ENCODE results near the gene TENT5C. TPM values are rescaled to one million over a fixed set of nuclear protein-coding genes. Genes with fewer than 3 reads are reported as not detected.
"Not testable (repeated sequence)": the region's sequence is repeated elsewhere in the genome, so short reads cannot be mapped to it uniquely, and the experiment has no call there.

TENT5C gene
- total RNA-seq, 1 experiment from 2014 or later: 19.8 TPM

GRCh38 chr1:117556976-117557375 is 48.9 kb upstream of the TENT5C start:
- no peak overlapping the region for H3K4me3 ChIP-seq (ENCODE audit: low read depth, low read length)
- H3K9me3 ChIP-seq: no peaks in the 10 kb centered on the region
- ChIA-PET CTCF (no interaction called here), POLR2A (no interaction called here)
- BruUV-seq (replicated peaks): no TSS peak
- no peaks in the 10 kb centered on the region for H3K36me3 Mint-ChIP-seq (ENCODE audit: insufficient read depth, unreplicated experiment)
- TF ChIP-seq CTCF (IDR thresholded peaks at IDR 0.05; ENCODE audit: insufficient read depth in 1 of 2, low read depth in 1 of 2, low read length in 1 of 2, severe bottlenecking in 1 of 2, unreplicated experiment in 1 of 2): no peak
- no peak for DNase-seq
- H3K4me3 Mint-ChIP-seq (ENCODE audit: unreplicated experiment): no peak overlapping the region
- H3K27me3 Mint-ChIP-seq (ENCODE audit: insufficient read depth, unreplicated experiment): no peaks in the 10 kb centered on the region
- intact Hi-C loops (cut with micrococcal nuclease; ENCODE audit: unreplicated experiment): no loop called here
- peaks cover 2% of the 10 kb centered on the region for H3K4me1 Mint-ChIP-seq (ENCODE audit: low read depth, unreplicated experiment)
- no peaks in the 10 kb centered on the region; the same call in 1 of the 2 replicates for H3K4me1 ChIP-seq
- no peak overlapping the region for H3K27ac Mint-ChIP-seq (ENCODE audit: unreplicated experiment)
- H3K36me3 ChIP-seq (ENCODE audit: control insufficient read depth, insufficient read depth, low read length): no peaks in the 10 kb centered on the region
- no peaks in the 10 kb centered on the region for H3K27me3 ChIP-seq (replicated peaks; ENCODE audit: control insufficient read depth, insufficient read depth, low read length)
- H3K9me3 Mint-ChIP-seq (ENCODE audit: unreplicated experiment): peaks cover 6% of the 10 kb centered on the region

GRCh38 chr1:117558451-117558850 is 47.4 kb upstream of the TENT5C start:
- CTCF ChIA-PET; DNase-seq; H3K4me3 Mint-ChIP-seq (ENCODE audit: unreplicated experiment): not testable (repeated sequence)

GRCh38 chr1:117559139-117559538 is 46.7 kb upstream of the TENT5C start:
- Histone ChIP-seq H3K4me3 (ENCODE audit: low read depth, low read length) (no peak overlapping the region), H3K36me3 (ENCODE audit: control insufficient read depth, insufficient read depth, low read length) (no peaks in the 10 kb centered on the region), H3K27me3 (replicated peaks; ENCODE audit: control insufficient read depth, insufficient read depth, low read length) (no peaks in the 10 kb centered on the region), H3K9me3 (no peaks in the 10 kb centered on the region), H3K4me1 (peaks cover 8% of the 10 kb centered on the region)
- Mint-ChIP-seq H3K4me1 (ENCODE audit: low read depth, unreplicated experiment) (peaks cover 9% of the 10 kb centered on the region), H3K27ac (ENCODE audit: unreplicated experiment) (no peak overlapping the region), H3K4me3 (ENCODE audit: unreplicated experiment) (no peak overlapping the region), H3K9me3 (ENCODE audit: unreplicated experiment) (peaks cover 6% of the 10 kb centered on the region), H3K36me3 (ENCODE audit: insufficient read depth, unreplicated experiment) (no peaks in the 10 kb centered on the region), H3K27me3 (ENCODE audit: insufficient read depth, unreplicated experiment) (no peaks in the 10 kb centered on the region)
- ChIA-PET CTCF (no interaction called here), POLR2A (no interaction called here)
- no peak for TF ChIP-seq CTCF (IDR thresholded peaks at IDR 0.05; ENCODE audit: insufficient read depth in 1 of 2, low read depth in 1 of 2, low read length in 1 of 2, severe bottlenecking in 1 of 2, unreplicated experiment in 1 of 2)
- intact Hi-C loops (cut with micrococcal nuclease; ENCODE audit: unreplicated experiment): no loop called here
- no peak for DNase-seq
- no TSS peak for BruUV-seq (replicated peaks)

More at GRCh38 chr1:117558451-117558850, 47.4 kb upstream of the TENT5C start:
- H3K4me3 ChIP-seq (ENCODE audit: low read depth, low read length); BruUV-seq (replicated peaks); H3K27me3 ChIP-seq (replicated peaks; ENCODE audit: control insufficient read depth, insufficient read depth, low read length); H3K36me3 ChIP-seq (ENCODE audit: control insufficient read depth, insufficient read depth, low read length); H3K9me3 ChIP-seq; H3K4me1 Mint-ChIP-seq (ENCODE audit: low read depth, unreplicated experiment); H3K36me3 Mint-ChIP-seq (ENCODE audit: insufficient read depth, unreplicated experiment); intact Hi-C loops (cut with micrococcal nuclease; ENCODE audit: unreplicated experiment); H3K27ac Mint-ChIP-seq (ENCODE audit: unreplicated experiment); POLR2A ChIA-PET; H3K4me1 ChIP-seq; H3K27me3 Mint-ChIP-seq (ENCODE audit: insufficient read depth, unreplicated experiment); H3K9me3 Mint-ChIP-seq (ENCODE audit: unreplicated experiment): not testable (repeated sequence)

GRCh38 chr1:117559985-117560384 is 45.9 kb upstream of the TENT5C start:
- intact Hi-C loops (cut with micrococcal nuclease; ENCODE audit: unreplicated experiment): no loop called here
- Mint-ChIP-seq H3K4me1 (ENCODE audit: low read depth, unreplicated experiment) (peaks cover 15% of the 10 kb centered on the region), H3K36me3 (ENCODE audit: insufficient read depth, unreplicated experiment) (no peaks in the 10 kb centered on the region), H3K27me3 (ENCODE audit: insufficient read depth, unreplicated experiment) (no peaks in the 10 kb centered on the region), H3K27ac (ENCODE audit: unreplicated experiment) (no peak overlapping the region), H3K4me3 (ENCODE audit: unreplicated experiment) (no peak overlapping the region), H3K9me3 (ENCODE audit: unreplicated experiment) (peaks cover 6% of the 10 kb centered on the region)
- no peaks in the 10 kb centered on the region for H3K9me3 ChIP-seq
- no peak for TF ChIP-seq CTCF (IDR thresholded peaks at IDR 0.05; ENCODE audit: insufficient read depth in 1 of 2, low read depth in 1 of 2, low read length in 1 of 2, severe bottlenecking in 1 of 2, unreplicated experiment in 1 of 2)
- ChIA-PET CTCF (no interaction called here), POLR2A (no interaction called here)
- no peak overlapping the region for H3K4me3 ChIP-seq (ENCODE audit: low read depth, low read length)
- no peaks in the 10 kb centered on the region for H3K27me3 ChIP-seq (replicated peaks; ENCODE audit: control insufficient read depth, insufficient read depth, low read length)
- no TSS peak for BruUV-seq (replicated peaks)
- no peak for DNase-seq
- H3K36me3 ChIP-seq (ENCODE audit: control insufficient read depth, insufficient read depth, low read length): no peaks in the 10 kb centered on the region
- peaks cover 8% of the 10 kb centered on the region for H3K4me1 ChIP-seq

Measured in Caco-2 (cell line).